ENCODE measurements around the gene ADH6. TPM values are rescaled to one million over a fixed set of nuclear protein-coding genes. Genes with fewer than 3 reads are reported as not detected.

ADH6 gene
- total RNA-seq, 1 donor from 2014 or later: not detected

- no peak for TF ChIP-seq CTCF (IDR thresholded peaks at IDR 0.05; ENCODE audit: insufficient read depth, low read length, severe bottlenecking)
- no peak overlapping the region for H3K4me3 ChIP-seq (ENCODE audit: low read depth, low read length)
- DNase-seq (ENCODE audit: low read depth) (no peak), FAIRE-seq (peak; percentile 18)
- no peaks in the 10 kb centered on the region for H3K27me3 ChIP-seq (ENCODE audit: control insufficient read depth, insufficient read depth, low read length)
- H3K36me3 ChIP-seq (ENCODE audit: control insufficient read depth, insufficient read depth, low read length): no peaks in the 10 kb centered on the region
Measured at GRCh38 chr4:99161373-99162099, 57.5 kb downstream of the ADH6 start.

- DNase-seq (ENCODE audit: low read depth) (peak; percentile 12), FAIRE-seq (no peak)
- Histone ChIP-seq H3K27me3 (ENCODE audit: control insufficient read depth, insufficient read depth, low read length) (no peaks in the 10 kb centered on the region), H3K4me3 (ENCODE audit: low read depth, low read length) (no peak overlapping the region), H3K36me3 (ENCODE audit: control insufficient read depth, insufficient read depth, low read length) (no peaks in the 10 kb centered on the region)
- TF ChIP-seq CTCF (IDR thresholded peaks at IDR 0.05; ENCODE audit: insufficient read depth, low read length, severe bottlenecking): no peak
Measured at GRCh38 chr4:99159699-99160098, 59.3 kb downstream of the ADH6 start.

GRCh38 chr4:99157478-99157935 lies 61.5 kb downstream of the ADH6 start:
- Histone ChIP-seq H3K27me3 (ENCODE audit: control insufficient read depth, insufficient read depth, low read length) (no peaks in the 10 kb centered on the region), H3K4me3 (ENCODE audit: low read depth, low read length) (no peak overlapping the region), H3K36me3 (ENCODE audit: control insufficient read depth, insufficient read depth, low read length) (no peaks in the 10 kb centered on the region)
- FAIRE-seq: no peak
- no peak for TF ChIP-seq CTCF (IDR thresholded peaks at IDR 0.05; ENCODE audit: insufficient read depth, low read length, severe bottlenecking)
- DNase-seq (ENCODE audit: low read depth): no peak

- no peaks in the 10 kb centered on the region for H3K36me3 ChIP-seq (ENCODE audit: control insufficient read depth, insufficient read depth, low read length)
- no peak overlapping the region for H3K4me3 ChIP-seq (ENCODE audit: low read depth, low read length)
- DNase-seq (ENCODE audit: low read depth): no peak
- no peak for FAIRE-seq
- TF ChIP-seq CTCF (IDR thresholded peaks at IDR 0.05; ENCODE audit: insufficient read depth, low read length, severe bottlenecking): no peak
- no peaks in the 10 kb centered on the region for H3K27me3 ChIP-seq (ENCODE audit: control insufficient read depth, insufficient read depth, low read length)
Measured at GRCh38 chr4:99156992-99157391, 62.1 kb downstream of the ADH6 start.

GRCh38 chr4:99154658-99155342 lies 64.2 kb downstream of the ADH6 start:
- FAIRE-seq (no peak), DNase-seq (ENCODE audit: low read depth) (no peak)
- Histone ChIP-seq H3K36me3 (ENCODE audit: control insufficient read depth, insufficient read depth, low read length) (no peaks in the 10 kb centered on the region), H3K27me3 (ENCODE audit: control insufficient read depth, insufficient read depth, low read length) (no peaks in the 10 kb centered on the region), H3K4me3 (ENCODE audit: low read depth, low read length) (no peak overlapping the region)
- no peak for TF ChIP-seq CTCF (IDR thresholded peaks at IDR 0.05; ENCODE audit: insufficient read depth, low read length, severe bottlenecking)

Other genes with a start within 250 kb of the ADH6 start
- 33.0 and 41.9 TPM in 2 replicates for gene METAP1, start 223.5 kb downstream of the ADH6 start, total RNA-seq
- 90.6 and 152 TPM in 2 replicates for gene ADH5, start 130.5 kb downstream of the ADH6 start, total RNA-seq
- gene ADH4, start 74.9 kb downstream of the ADH6 start, total RNA-seq: not detected in 2 replicates
- not detected in 2 replicates for gene ADH1A, start 71.7 kb upstream of the ADH6 start, total RNA-seq
- 0.26 and 2.1 TPM in 2 replicates for gene ADH1B, start 102.2 kb upstream of the ADH6 start, total RNA-seq
- 0.26 TPM in 1 of 2 replicates, not detected in the other for gene ADH1C, start 133.5 kb upstream of the ADH6 start, total RNA-seq
- gene ADH7, start 216.1 kb upstream of the ADH6 start, total RNA-seq: 8.4 and 31.2 TPM in 2 replicates